HG03439 (cell line): ENCODE measurements around the gene BRS3.
"Not testable (repeated sequence)": the region's sequence is repeated elsewhere in the genome, so short reads cannot be mapped to it uniquely, and the experiment has no call there.

Experiments
- ATAC-seq: cut with Tn5 transposase; IDR thresholded peaks from one replicate; pipeline ENCODE4 v1.9.1; 2021; ENCODE audit warnings: mild to moderate bottlenecking, moderate library complexity; ENCODE audit not compliant: unreplicated experiment

Gene BRS3

DNA sequence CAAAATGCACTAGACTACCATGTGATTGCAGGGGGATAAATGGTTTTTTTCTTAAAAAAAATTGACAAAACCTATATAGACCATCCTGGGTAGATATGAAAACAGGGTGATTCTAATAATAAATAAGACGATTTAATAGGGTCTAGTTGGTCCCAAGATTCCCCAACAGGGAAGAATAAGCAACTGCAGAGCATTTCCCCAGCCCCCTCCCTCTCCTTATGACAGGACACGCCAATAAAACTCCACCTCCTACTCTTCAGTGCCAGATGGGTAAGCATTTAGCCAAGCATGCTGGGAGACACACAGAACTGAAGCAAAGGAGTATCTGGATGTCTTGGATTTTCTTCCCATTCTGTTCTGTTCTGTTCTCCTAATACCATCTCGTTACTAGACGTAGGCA lies at the start of gene BRS3:
Gene BRS3, plus strand, starts transcription at position 301 of the 400 bp plus-strand sequence. CDS start 168 bp downstream, outside the sequence.
- no peak for ATAC-seq

DNA sequence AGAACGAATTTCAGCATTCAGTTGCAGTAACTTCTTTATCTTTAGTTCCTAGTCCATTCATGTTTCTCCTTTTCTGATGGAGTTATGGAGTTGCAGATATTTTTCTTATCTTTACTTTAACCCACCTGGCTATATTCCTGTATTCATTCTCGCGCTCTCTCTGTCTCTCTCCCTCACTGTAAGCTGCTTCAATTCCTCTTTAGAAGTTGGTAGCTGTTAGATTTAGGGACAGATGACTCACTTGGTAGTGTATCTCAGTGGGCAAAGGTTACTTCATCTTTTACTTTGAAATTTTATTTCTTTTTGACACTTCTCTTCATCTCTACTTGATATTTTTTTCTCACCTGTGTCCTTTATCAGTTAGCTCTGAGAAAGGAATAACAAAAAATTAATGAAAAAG lies 49.6 kb upstream of the BRS3 start:
- no peak for ATAC-seq

DNA sequence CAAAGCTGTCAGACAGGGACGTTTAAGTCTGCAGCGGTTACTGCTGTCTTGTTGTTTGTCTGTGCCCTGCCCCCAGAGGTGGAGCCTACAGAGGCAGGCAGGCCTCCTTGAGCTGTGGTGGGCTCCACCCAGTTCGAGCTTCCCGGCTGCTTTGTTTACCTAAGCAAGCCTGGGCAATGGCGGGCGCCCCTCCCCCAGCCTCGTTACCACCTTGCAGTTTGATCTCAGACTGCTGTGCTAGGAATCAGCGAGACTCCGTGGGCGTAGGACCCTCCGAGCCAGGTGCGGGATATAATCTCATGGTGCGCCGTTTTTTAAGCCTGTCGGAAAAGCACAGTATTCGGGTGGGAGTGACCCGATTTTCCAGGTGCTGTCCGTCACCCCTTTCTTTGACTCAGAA lies 42.1 kb upstream of the BRS3 start:
- not testable (repeated sequence) for ATAC-seq

DNA sequence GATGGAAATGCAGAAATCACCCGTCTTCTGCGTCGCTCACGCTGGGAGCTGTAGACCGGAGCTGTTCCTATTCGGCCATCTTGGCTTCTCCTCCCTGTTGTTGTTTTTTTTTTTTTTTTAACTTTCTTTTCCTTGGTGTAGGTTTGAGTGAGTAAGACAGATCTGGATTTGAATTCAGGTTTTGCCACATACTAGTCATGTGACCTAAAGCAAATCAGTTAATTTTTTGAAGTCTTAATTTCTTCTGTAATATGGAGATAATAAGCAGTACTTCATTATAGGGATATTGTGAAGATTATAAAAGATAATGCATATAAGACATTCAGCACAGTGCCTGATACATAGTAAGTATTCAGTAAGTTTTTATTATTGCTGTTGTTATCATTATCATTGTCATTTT lies 41.5 kb upstream of the BRS3 start:
- ATAC-seq = no peak

- ATAC-seq = no peak
These were observed 40.4 kb upstream of the BRS3 start for GRCh38 chrX:136447308-136447707.

DNA sequence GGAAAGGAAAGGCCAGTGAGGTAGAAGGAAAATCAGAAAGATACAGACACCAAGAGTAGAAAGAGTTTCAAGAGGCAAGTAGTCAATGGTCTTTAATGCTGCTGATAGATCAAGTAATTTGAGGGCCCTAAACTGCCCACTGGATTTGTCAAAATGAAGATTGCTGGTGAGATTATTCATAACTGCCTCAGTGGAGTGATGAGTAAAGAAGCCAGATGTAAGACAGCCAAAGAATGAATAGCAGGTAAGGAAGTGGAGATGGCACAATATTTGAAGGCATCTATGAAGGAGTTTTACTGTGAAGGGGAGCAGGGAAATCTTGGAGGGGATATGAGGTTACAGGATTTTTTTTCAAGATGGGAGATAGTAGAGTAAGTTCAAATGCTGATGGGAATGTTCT lies 39.8 kb upstream of the BRS3 start:
- ATAC-seq = no peak

GRCh38 chrX:136450050-136450830 lies 37.5 kb upstream of the BRS3 start:
- no peak for ATAC-seq

- no peak for ATAC-seq
These were observed 35.1 kb upstream of the BRS3 start for GRCh38 chrX:136452614-136453013.

DNA sequence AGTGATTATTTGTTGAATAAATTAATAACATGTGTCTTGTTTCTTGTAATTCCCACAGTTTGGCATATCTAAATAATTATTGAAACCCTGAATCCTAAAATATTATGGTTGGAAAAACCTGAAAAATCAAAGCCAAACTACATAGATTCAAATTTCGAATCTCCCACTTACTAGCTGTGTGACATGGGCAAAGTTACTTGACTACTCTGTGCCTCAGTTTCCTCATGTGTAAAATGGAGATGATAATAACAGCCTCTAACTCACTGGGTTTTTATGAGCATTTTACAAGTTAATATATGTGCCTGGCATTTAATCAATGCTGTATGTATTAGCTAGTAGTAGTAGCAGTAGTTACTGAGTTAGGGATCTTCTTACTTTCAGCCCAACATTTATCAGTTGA lies 34.6 kb upstream of the BRS3 start:
- ATAC-seq = no peak

- no peak for ATAC-seq
These were observed 34.0 kb upstream of the BRS3 start for GRCh38 chrX:136453771-136454170.

DNA sequence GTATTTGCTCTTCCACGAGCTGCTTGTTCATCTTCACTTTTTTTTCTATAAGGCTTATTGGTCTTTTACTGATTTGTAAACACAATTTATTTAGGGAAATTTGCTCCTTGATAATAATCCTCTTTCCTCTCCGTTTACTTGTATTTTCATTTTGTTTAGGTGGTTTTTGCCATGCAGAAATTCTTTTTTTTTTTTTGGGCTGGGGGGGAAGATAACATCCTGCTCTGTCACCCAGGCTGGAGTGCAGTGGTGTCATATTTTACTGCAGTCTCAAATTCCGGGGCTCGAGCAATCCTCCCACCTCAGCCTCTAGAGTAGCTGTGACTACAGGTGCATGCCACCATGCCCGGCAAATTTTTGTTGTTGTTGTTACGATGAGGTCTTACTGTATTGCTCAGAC lies 31.6 kb upstream of the BRS3 start:
- no peak for ATAC-seq

DNA sequence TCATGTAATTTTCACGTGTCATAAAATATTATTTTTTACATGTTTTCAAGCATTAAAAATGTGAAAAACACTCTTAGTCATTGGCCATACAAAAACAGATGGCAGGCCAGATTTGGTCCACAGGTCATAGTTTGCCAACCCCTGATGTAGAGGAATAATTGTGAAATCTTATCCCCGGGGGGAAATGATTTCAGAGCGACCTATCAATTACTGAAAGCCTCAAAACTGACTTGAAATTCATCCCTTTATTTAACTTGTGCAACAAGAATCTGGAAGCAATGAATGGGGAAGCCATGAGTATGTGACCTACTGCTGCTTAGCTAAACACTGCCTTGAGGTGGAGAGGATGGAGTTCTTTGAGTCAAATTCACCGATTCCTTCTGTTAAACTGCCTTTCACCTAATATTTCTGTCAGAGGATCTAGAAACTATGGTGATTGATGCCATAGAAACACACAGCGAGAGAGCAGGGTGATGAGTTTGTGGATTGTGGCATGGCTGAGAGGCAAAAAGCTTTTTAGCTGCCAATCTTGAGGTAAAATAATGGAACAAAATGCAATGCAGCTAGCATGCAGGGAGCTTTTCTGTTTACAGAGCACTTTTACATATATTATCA lies 30.3 kb upstream of the BRS3 start:
- ATAC-seq = no peak

- no peak for ATAC-seq
These were observed 23.2 kb upstream of the BRS3 start for GRCh38 chrX:136464589-136464988.

GRCh38 chrX:136467303-136467702 lies 20.4 kb upstream of the BRS3 start:
- ATAC-seq = no peak

- ATAC-seq = no peak
These were observed 19.2 kb upstream of the BRS3 start for GRCh38 chrX:136468391-136469103.

GRCh38 chrX:136473663-136474062 lies 14.1 kb upstream of the BRS3 start:
- no peak for ATAC-seq

GRCh38 chrX:136475236-136475635 lies 12.5 kb upstream of the BRS3 start:
- ATAC-seq = no peak

DNA sequence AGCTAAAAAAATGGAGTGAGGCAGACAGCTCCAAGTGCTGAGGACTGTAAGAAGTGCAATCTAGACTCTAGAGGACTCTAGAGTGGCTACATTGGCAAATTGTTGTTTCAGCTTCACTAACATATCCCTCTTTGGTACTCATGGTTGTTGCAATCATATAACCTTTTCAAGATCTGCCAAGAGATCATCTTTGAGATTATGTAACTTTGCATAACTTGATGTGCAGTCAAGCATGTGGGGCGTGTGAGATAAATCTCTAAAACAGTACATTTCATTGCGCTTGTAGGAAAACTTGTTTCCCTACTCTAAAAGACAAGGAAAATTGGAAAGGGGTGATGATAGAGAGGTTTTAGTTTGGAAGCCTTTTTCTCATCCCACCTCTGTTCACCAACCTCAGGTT lies 11.2 kb upstream of the BRS3 start:
- no peak for ATAC-seq

- ATAC-seq = no peak
These were observed 10.7 kb upstream of the BRS3 start for GRCh38 chrX:136477026-136477425.

DNA sequence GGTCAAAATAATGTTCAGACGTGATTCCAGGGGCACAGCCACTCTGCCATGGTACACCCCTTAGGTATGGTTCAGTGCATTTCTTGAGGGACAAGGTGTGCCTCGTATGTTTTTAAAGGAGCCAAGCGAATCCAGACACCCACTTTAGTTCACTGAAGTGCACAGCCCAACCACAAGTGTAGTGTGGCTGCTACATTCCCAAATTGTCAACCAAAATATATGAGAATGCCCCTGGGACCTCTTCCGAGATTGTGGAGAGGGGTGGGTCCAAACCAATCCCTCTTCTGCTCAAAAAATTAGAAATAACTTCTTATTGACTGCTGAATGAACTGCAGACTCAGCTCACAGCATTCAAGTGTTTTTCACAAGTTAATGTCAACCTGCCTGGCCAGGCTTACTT lies 7.4 kb upstream of the BRS3 start:
- no peak for ATAC-seq

GRCh38 chrX:136488706-136489105 lies 959 bp downstream of the BRS3 start:
- ATAC-seq = no peak

DNA sequence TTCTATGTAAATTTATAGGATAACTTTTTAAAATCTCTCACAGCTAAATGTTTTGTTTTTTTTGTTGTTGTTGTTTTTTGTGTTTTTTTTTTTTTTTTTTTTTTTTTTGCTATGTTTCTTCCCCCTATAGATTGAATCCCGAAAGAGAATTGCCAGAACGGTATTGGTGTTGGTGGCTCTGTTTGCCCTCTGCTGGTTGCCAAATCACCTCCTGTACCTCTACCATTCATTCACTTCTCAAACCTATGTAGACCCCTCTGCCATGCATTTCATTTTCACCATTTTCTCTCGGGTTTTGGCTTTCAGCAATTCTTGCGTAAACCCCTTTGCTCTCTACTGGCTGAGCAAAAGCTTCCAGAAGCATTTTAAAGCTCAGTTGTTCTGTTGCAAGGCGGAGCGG lies 4.1 kb downstream of the BRS3 start:
- ATAC-seq = no peak
